Umbilical cord (tissue), 2 donors: ENCODE measurements around the gene UBE2D1. TPM values are rescaled to one million over a fixed set of nuclear protein-coding genes. Genes with fewer than 3 reads are reported as not detected.

Experiments
- DNase-seq: peaks from one replicate; pipeline ENCODE4 v3.0.0-alpha.2; 2015; ENCODE audit warnings: low spot score
- total RNA-seq: library from RNA; depleted of rRNA; stranded (reverse); fragments of >200 nt; gene quantifications from one replicate; pipeline ENCODE4 v1.2.3, GENCODE V29; 2014; ENCODE audit warnings: low replicate concordance; ENCODE audit not compliant: insufficient read depth

Gene UBE2D1
- total RNA-seq, 1 donor from 2014 or later: 18.5 TPM

DNA sequence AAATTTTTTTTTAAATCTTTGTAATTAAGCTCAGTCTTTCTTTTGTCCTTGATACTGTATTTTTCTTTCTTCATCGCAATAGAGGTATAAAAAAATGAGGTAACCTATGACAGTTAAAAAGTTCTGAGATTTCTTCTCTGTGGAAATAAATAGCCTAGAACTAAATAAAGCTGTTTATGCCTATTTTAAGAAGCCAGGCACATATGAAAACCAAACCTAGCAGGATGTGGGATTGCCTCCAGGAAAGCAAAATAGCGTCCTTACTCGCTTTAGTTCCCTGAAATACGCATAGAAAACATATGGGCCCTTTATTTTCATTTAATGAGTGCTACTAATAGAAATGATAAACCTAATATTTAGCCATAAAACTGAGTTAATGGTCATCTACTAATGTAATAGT lies 6.6 kb downstream of the UBE2D1 start:
- no peak for DNase-seq

GRCh38 chr10:58341947-58342346 lies 7.1 kb downstream of the UBE2D1 start:
- no peak for DNase-seq

GRCh38 chr10:58347967-58348366 lies 13.2 kb downstream of the UBE2D1 start:
- DNase-seq: no peak

DNA sequence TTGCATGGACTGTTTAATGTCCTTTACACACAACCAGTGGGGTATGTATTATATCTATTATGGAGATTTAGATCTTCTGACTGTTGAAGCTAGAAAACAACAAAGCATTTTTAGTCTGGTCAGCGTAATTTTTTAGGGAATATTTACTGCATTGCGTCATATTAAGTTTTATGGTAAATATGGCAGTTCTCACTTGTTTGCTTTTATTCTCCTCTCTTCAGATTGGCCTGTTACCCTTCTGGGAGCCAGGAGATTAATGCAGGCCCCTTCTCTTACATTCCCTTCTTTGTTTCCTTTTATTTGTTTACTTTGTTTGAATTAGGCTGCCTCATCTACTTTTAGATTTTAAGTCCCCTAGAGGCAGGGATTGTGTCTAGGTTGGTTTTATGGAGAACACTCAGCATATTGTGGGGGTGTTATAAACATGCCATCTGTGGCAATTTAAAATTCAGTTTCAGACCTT lies 13.8 kb downstream of the UBE2D1 start:
- DNase-seq: no peak

GRCh38 chr10:58350023-58350422 lies 15.2 kb downstream of the UBE2D1 start:
- no peak for DNase-seq

GRCh38 chr10:58350619-58351323 lies 16.0 kb downstream of the UBE2D1 start:
- no peak for DNase-seq

DNA sequence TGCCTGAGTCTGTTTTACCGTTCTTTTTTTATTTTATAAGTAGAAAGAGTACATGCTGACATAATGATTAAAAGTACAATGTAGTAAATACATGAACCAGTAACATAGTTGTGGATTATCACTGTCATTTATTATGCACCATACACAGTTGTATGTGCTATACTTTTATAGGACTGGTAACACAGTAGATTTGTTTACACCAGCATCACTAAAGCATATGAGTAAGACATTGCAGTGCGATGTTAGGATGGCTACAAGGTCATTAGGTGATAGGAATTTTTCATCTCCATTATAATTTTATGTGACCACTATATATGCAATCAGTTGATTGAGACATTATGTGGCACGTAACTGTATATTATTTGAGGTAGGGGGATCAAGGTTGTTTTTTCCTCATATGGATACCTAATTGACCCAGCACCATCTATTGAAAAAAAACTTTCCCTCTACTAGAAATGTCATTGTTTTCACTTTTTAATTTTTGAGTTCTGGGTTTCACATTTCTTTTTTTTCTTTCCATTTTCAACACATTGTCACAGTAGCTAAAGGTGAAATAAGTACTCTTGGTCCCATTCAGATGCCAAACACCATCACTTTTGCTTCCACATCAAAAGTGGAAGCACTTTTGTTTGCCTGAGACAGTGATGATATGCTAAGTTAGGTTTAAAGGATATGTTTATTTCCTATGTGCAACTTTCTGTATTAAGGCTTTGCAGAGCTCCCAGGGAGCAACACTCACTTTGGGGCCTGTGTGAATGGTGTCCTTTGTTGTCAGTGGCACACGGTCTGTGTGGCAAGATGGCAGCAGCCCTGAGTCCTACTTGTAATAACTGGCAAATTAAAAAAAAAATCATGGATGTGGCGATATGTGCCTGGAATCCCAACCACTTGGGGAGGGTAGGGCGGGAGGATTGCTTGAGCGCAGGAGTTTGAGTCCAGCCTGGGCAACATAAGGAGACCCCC lies 17.1 kb downstream of the UBE2D1 start:
- DNase-seq: no peak

DNA sequence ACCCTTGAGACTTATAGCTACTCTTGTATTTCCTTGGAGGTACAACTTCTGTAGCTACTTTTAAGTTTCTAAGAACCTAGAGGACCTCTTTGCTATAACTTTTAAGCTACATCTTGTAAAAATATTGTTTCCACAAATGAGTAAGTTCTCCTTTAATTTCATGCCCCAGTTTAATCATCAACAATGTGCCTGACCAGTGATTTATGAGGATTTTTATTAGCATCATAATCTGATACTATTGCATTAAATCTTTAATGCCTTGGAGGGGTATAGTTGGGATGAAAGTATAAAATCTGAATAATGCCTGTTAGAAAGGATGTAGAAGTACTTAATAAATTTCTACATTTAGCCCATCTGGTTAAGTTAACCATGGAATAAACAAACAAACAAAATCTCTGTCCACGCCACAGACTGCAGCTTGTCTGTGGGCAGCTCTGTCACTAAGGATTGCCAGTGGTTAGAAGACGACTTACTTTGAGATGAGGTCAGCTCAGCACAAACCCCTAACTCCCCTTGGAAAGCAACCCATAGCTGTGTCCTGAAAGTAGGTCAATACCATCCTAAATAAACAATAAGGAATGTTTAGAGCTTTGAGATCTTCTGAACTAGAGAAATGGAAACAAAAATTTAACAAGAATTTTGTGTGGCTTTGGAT lies 18.3 kb downstream of the UBE2D1 start:
- DNase-seq: no peak

DNA sequence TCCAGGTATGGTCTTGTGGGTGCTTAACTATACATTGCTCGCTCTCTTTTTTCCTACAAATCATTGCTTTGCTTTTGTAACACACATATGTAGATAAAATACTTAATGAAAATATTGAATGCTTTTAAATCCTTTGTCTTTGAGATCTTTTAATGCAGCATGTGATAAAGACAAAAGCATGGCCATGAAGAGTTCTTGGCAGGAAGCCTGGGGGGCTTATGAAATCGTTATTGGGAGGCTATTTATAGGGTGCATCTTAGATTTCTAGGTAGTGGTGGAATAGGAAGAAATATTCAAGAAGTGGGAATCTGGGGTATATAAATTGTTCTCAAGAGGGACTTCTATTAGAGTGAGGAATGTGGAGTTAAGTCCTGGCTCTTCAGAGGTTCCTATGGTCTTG lies 21.9 kb downstream of the UBE2D1 start:
- no peak for DNase-seq

DNA sequence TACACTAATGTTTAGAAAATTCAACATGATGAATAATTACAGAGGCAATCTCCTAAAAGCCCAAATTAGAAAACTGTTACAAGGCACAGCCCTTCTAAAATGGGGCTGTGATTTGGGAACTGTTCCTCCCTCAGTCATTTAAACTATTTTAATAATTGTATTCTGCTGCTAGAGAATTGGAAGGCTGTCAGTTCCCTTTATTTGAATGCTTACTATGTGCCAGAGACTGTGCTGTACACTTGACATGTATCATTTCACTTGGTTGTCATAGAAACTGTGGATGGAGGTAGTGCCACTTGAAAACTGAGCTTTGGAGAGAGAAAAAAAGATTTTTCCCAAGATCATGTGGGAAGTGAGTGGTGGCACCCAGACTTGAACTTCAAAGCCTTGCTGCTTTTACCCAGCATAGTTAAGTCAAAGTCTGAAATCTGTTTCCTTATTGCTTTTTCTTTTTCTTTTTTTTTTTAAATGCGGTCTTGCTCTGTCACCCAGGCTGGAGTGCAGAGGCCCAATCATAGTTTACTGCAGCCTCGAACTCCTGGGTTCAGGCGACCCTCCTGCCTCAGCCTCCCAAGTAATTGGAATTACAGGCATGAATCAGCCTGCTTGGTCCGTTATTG lies 23.6 kb downstream of the UBE2D1 start:
- DNase-seq: no peak

GRCh38 chr10:58358947-58359346 lies 24.1 kb downstream of the UBE2D1 start:
- DNase-seq: no peak

GRCh38 chr10:58359541-58359940 lies 24.7 kb downstream of the UBE2D1 start:
- no peak for DNase-seq

- DNase-seq: no peak
Observed at GRCh38 chr10:58360412-58361004, 25.7 kb downstream of the UBE2D1 start.

- no peak for DNase-seq
Observed at GRCh38 chr10:58361353-58361752, 26.5 kb downstream of the UBE2D1 start.

DNA sequence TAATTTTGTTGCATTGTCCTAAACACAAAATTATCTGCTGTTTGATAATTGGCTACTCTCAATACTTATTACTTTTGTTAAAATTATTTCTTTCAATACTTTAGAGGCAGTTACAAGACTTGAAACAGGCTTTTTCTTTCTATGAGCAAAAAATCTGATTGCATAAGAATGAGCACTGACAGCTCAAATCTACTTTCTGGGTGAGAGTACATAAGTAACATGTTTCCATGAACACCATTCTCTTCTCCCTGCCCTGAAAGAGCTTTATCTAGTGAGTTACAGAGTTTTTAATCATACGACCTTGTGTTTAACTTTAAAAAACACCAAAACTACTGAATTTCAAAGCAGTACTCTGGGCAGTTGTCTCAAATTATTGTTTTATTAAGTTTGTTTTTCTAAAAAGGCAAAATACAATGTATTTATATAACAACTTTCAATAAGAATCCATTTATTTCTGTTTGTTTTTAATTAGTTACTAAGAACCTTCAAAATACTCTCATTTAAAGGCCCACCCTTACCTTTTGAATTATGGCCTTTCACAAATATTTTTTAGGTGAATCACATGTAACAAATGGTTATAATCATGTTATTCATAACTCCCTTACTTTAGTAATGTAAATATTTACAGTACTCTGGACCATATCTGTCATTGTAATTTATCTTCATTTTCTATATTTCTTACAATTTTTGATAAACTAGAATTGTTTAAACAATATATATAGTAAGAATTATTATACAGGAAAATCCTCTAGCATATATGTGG lies 27.4 kb downstream of the UBE2D1 start:
- no peak for DNase-seq

- no peak for DNase-seq
Observed at GRCh38 chr10:58367069-58367468, 32.3 kb downstream of the UBE2D1 start.

DNA sequence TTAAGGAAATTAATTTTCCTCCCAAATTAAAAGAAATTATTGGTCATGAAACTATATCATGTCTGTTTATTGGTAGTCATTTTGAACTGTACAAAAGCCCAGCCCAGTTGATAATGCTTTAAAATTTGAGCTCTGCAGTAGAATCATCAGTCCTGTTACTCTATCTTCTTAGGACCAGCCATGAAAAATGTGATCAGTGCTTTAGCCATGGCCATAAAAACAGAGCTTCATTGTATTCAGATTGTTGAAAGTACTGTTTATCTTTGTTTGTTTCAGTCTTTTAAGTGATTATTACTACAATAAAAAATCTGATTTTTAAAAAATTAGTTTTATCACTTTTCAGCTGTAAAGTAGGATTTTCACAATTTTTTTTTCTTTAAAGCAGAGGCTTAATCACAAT lies 36.7 kb downstream of the UBE2D1 start:
- no peak for DNase-seq

DNA sequence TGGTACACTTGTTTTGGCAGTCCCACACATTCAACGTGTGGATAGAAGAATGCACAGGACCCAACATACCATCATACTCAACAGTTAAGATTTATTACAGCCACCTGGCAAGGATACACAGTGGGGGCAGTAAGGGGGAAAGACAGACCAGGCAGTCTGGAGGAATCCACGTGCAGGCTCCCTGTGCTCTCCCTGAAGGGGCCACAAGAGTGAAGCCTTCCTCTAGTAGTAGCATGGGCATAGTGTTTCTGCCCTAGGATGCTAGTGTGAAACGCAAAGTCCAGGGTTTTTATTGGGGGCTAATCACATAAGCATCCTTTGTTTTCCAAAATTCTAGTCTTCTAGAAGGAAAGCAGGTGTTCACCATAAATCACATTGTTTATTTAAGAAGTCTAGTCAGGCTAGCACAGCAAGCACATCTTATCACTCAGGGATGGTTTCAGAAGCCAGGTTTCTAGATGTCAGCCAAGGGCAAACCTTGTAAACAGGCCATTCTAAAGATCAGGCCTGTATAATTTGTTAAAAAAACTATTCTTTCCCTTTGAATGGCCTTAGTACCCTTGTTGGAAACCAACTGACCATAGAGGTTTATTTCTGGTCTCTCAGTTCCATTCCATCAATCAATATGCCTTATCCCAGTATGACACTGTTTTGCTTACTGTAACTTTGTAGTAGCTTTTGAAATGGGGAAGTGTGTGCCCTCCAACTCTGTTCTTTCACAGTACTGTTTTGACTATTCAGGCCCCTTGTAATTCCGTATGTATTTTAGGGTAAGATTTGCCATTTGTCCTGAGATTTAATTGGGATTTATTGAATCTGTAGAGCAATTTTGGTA lies 38.0 kb downstream of the UBE2D1 start:
- DNase-seq: no peak

GRCh38 chr10:58373442-58373827 lies 38.6 kb downstream of the UBE2D1 start:
- no peak for DNase-seq
